ENCODE results near the gene MYBBP1A. TPM values are rescaled to one million over a fixed set of nuclear protein-coding genes. Genes with fewer than 3 reads are reported as not detected.
A peak's percentile ranks its signal among the peaks of the same experiment; 100 is the strongest.

MYBBP1A gene
- total and polyA plus RNA-seq, 4 donors: 8.0 to 37.6 (median 35.9) TPM

DNA sequence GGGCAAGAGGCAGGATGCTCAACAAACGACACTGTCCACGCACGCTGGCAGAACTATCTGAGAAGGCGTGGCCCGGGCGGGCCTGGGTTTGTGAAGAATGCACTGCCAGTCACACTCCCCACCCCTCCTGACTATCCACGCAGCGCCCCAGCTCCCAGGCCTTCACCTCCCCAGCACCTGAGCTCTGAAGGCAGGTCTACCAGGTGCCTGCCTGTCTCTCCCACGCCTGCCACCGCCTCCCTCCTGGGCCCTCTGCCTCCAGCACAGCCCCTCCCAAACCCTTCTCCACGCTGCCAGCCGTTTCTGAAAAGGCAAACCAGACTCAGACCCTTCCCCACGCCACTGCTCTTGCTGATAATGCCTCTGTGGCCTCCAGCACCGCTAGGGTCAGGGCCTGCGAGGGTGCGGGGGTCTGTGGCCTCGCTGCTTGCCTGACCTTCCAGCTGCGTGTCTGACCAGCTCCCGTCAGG lies 11.6 kb downstream of the MYBBP1A start:
- ATAC-seq (ENCODE audit: low FRiP score): no peak
- H3K27ac ChIP-seq (ENCODE audit: low read depth in 1 of 2, low read length in 2 of 2): no peak overlapping the region
- no peaks in the 10 kb centered on the region for H3K9me3 ChIP-seq (ENCODE audit: control insufficient read depth, low read length)
- no peaks in the 10 kb centered on the region for H3K27me3 ChIP-seq (ENCODE audit: control insufficient read depth in 1 of 2, insufficient read depth in 2 of 2, low read length in 1 of 2)
- H3K4me3 ChIP-seq (ENCODE audit: low read length in 2 of 2): no peak overlapping the region
- H3K4me1 ChIP-seq (ENCODE audit: control insufficient read depth in 1 of 2, insufficient read depth in 2 of 2, low read length in 2 of 2): no peaks in the 10 kb centered on the region
- 86 to 87% methylated on average over 19 of the region's 19 CpGs for WGBS, 2 donors
- H3K36me3 ChIP-seq (ENCODE audit: control insufficient read depth in 1 of 2, insufficient read depth in 2 of 2, low read length in 1 of 2): peaks cover 2 to 3% of the 10 kb centered on the region in 2 donors
- no peak for DNase-seq
- intact Hi-C loops (cut with DNase I): no loop called here

DNA sequence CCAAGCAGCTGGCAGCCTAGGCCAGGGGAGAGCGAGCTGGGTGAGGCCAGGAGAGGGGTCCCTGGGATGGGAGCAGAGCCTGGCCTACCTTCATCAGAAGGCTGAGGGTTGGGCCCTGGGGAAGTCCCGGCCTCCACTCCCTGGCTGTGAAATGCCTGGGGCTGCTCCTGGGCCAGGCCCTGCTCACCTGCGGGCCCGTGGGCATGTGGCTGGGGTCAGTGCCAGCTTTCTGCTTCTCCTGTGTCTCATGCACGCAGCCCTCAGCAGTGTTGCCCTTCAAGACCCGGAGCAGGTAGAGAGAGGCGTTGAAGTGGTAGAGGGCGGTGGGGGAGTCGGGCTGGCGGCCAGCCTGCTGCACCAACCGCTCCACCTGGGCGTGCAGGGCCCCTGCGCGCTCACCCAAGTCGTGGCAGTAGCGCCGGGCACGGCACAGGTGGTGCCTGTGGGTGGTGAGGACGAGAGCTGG lies 12.4 kb downstream of the MYBBP1A start:
- ATAC-seq (ENCODE audit: low FRiP score) (no peak), DNase-seq (no peak)
- Histone ChIP-seq H3K27ac (ENCODE audit: low read depth in 1 of 2, low read length in 2 of 2) (no peak overlapping the region), H3K27me3 (ENCODE audit: control insufficient read depth in 1 of 2, insufficient read depth in 2 of 2, low read length in 1 of 2) (no peaks in the 10 kb centered on the region), H3K36me3 (ENCODE audit: control insufficient read depth in 1 of 2, insufficient read depth in 2 of 2, low read length in 1 of 2) (peaks cover 0 to 2% of the 10 kb centered on the region in 2 donors), H3K4me1 (ENCODE audit: control insufficient read depth in 1 of 2, insufficient read depth in 2 of 2, low read length in 2 of 2) (no peaks in the 10 kb centered on the region), H3K4me3 (ENCODE audit: low read length in 2 of 2) (no peak overlapping the region), H3K9me3 (ENCODE audit: control insufficient read depth, low read length) (no peaks in the 10 kb centered on the region)
- intact Hi-C loops (cut with DNase I): no loop called here
- WGBS, 2 donors: 92 to 94% methylated on average over 19 of the region's 19 CpGs

DNA sequence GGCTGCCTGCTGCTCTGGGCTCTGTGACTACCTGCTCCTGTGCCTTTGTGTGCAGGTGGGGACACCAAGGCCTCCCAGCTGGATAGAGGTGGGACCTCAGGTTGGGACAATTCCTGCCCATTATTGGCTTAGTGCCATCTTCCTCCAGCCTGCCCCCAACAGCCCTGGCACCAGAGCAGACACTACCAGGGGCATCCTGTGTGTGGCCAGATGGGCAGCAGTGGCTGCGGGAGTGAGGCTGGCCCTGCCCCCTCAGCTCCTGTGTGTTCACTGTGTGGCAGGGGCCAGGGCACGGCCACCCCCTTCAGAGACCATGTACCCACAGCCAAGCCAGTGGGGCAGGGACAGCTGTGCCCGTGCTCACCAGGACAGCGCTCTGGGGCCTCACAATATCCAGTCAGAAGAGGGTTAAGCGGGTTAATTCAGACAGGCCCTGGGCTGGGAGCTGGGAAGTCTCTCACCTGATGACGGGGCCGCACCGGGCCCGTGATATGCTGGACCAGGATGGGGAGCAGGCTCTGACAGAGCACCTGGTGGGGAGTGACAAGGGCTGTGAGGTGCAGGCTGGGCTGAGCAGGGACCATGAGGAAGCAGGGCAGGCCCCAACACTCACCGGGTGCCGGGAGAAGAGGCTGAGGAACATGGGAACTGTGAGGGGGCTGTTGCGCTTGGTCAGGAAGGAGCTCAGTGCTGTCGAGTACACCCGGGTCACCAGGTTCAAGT lies 13.0 kb downstream of the MYBBP1A start:
- no peak for ATAC-seq (ENCODE audit: low FRiP score)
- Histone ChIP-seq H3K27ac (ENCODE audit: low read depth in 1 of 2, low read length in 2 of 2) (no peak overlapping the region), H3K9me3 (ENCODE audit: control insufficient read depth, low read length) (no peaks in the 10 kb centered on the region), H3K27me3 (ENCODE audit: control insufficient read depth in 1 of 2, insufficient read depth in 2 of 2, low read length in 1 of 2) (no peaks in the 10 kb centered on the region), H3K4me1 (ENCODE audit: control insufficient read depth in 1 of 2, insufficient read depth in 2 of 2, low read length in 2 of 2) (no peaks in the 10 kb centered on the region), H3K4me3 (ENCODE audit: low read length in 2 of 2) (no peak overlapping the region), H3K36me3 (ENCODE audit: control insufficient read depth in 1 of 2, insufficient read depth in 2 of 2, low read length in 1 of 2) (peaks cover 0 to 2% of the 10 kb centered on the region in 2 donors)
- 93% methylated on average over 14 of the region's 14 CpGs for WGBS, 2 donors
- intact Hi-C loops (cut with DNase I): no loop called here
- DNase-seq: no peak

DNA sequence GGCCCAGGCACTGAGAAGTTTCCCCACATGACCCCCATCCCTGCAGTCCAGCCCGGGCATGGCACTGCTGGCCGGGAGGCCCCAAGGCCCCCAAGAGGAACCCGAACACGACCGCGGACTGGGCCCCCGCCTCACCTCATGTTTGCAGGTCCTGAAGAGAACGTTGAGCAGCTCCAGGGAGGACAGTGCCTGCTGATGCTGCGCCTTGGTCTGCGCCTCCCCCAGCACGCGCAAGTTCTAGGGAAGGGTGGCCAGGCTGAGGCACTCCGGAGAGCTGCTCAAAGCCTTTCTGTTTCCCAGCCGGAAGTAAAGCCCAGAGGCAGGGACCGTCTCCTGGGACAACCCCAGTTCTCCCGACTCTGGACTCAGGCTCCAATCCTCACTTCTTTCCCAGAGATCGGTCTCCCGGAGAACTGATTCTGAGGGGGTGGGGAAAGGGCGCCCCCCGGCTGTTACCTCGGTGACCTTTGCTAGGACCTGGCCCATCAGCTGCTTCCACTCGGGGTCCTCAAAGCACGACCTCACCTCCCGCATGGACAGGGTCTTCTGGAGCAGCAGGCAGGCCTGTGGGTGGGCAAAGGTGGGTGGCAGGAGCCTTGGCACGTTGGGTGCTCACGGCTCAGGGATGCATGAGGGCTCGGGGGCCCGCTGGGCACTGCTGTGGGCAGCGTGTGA lies 13.7 kb downstream of the MYBBP1A start:
- ATAC-seq (ENCODE audit: low FRiP score) (no peak), DNase-seq (peak in 1 of 2 donors; percentile 76)
- WGBS, 2 donors: 87% methylated on average over 29 of the region's 29 CpGs
- no peaks in the 10 kb centered on the region for H3K4me1 ChIP-seq (ENCODE audit: control insufficient read depth in 1 of 2, insufficient read depth in 2 of 2, low read length in 2 of 2)
- no peak overlapping the region for H3K4me3 ChIP-seq (ENCODE audit: low read length in 2 of 2)
- no peak overlapping the region for H3K27ac ChIP-seq (ENCODE audit: low read depth in 1 of 2, low read length in 2 of 2)
- H3K36me3 ChIP-seq (ENCODE audit: control insufficient read depth in 1 of 2, insufficient read depth in 2 of 2, low read length in 1 of 2): peaks cover 0 to 2% of the 10 kb centered on the region in 2 donors
- intact Hi-C loops (cut with DNase I): no loop called here
- H3K27me3 ChIP-seq (ENCODE audit: control insufficient read depth in 1 of 2, insufficient read depth in 2 of 2, low read length in 1 of 2): no peaks in the 10 kb centered on the region
- H3K9me3 ChIP-seq (ENCODE audit: control insufficient read depth, low read length): no peaks in the 10 kb centered on the region

DNA sequence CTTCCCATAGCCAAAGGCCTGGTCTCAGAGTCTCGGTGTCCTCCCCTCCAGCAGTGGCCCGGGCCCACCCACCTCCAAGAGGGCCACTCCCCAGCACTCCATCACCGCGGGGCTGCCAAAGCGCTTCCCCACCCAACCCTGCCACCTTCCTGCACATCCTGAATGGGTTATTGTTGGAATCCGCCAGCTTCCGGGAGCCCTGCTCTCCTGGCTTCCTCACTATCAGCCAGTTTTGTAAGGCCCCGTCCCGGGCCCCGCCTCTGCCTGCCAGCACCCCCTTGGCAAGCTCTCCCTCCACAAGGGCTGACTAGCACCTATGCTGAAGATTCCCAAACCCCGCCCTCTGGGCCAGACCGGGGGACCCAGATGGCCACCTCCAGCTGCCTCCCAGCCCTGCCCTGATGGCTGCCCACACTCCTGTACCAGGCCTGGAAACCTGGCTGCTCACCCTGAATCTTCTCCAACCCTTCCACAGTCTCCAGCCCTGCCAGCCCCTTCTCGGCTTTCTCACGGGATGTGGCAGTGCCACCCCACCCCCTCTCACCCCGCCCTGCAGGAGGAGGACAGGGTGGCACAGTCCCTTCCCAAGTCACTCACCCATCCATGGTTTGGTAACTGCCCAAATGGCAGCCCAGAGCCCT lies 14.4 kb downstream of the MYBBP1A start:
- intact Hi-C loops (cut with DNase I): no loop called here
- H3K9me3 ChIP-seq (ENCODE audit: control insufficient read depth, low read length): no peaks in the 10 kb centered on the region
- H3K36me3 ChIP-seq (ENCODE audit: control insufficient read depth in 1 of 2, insufficient read depth in 2 of 2, low read length in 1 of 2): peaks cover 0 to 2% of the 10 kb centered on the region in 2 donors
- ATAC-seq (ENCODE audit: low FRiP score) (no peak), DNase-seq (peak in 1 of 2 donors; percentile 79)
- H3K4me1 ChIP-seq (ENCODE audit: control insufficient read depth in 1 of 2, insufficient read depth in 2 of 2, low read length in 2 of 2): no peaks in the 10 kb centered on the region
- no peak overlapping the region for H3K27ac ChIP-seq (ENCODE audit: low read depth in 1 of 2, low read length in 2 of 2)
- H3K27me3 ChIP-seq (ENCODE audit: control insufficient read depth in 1 of 2, insufficient read depth in 2 of 2, low read length in 1 of 2): no peaks in the 10 kb centered on the region
- H3K4me3 ChIP-seq (ENCODE audit: low read length in 2 of 2): no peak overlapping the region
- 84 to 85% methylated on average over 15 of the region's 15 CpGs for WGBS, 2 donors

DNA sequence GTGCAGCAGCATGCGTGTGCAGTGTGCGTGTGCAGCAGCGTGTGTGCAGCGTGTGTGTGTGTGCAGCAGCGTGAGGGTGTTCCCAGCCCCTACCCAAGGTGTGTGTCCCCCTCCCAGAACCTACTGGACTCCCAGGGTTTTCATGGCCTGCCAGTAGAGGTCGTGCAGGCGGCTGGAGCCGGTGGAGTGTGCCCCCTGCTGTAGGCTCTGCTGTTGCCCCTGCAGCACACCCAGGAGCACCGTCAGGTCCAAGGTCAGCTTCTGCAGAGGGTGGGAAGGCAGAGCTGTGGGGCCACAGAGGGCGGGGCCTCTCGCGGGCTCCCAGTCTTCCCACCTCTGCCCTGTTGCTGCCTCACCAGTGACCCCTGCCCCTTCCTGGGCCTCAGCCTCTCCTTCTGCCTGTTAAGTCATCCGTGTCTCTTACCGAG lies 14.9 kb downstream of the MYBBP1A start:
- no peak for ATAC-seq (ENCODE audit: low FRiP score)

DNA sequence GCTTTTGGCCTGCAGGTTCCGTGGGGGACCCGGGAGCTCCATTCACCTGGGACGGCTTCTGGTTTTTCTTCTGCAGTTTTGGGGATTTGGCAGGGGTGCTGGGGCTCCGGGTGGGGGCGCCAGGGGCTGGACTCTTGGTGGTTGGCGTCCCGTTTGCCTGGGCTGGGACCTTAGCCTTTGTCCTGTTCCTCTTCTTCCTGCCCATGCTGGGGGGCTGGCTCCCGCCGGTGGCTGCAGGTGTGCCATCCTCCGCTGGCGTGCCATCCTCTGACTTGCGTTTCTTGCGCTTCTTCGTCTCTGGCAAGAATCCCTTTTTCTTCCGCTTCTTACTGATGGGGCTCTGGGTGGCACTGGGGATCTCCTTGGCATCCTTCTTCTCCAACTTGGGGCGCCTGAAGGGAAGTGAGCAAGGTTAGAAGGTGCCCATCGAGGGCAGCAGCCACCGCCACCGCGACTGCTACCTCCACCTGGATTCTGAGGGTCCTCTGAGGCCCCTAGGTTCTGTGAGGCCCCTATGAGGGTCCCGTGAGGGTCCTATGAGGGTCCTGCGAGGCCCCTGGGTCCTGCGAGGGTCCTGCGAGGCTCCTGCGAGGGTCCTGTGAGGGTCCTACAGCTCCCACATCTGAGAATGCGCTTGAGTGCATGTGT lies 15.5 kb downstream of the MYBBP1A start:
- intact Hi-C loops (cut with DNase I): no loop called here
- H3K27me3 ChIP-seq (ENCODE audit: control insufficient read depth in 1 of 2, insufficient read depth in 2 of 2, low read length in 1 of 2): no peaks in the 10 kb centered on the region
- peaks cover 0 to 2% of the 10 kb centered on the region in 2 donors for H3K36me3 ChIP-seq (ENCODE audit: control insufficient read depth in 1 of 2, insufficient read depth in 2 of 2, low read length in 1 of 2)
- no peak overlapping the region for H3K4me3 ChIP-seq (ENCODE audit: low read length in 2 of 2)
- no peaks in the 10 kb centered on the region for H3K9me3 ChIP-seq (ENCODE audit: control insufficient read depth, low read length)
- DNase-seq (no peak), ATAC-seq (ENCODE audit: low FRiP score) (no peak)
- no peaks in the 10 kb centered on the region for H3K4me1 ChIP-seq (ENCODE audit: control insufficient read depth in 1 of 2, insufficient read depth in 2 of 2, low read length in 2 of 2)
- no peak overlapping the region for H3K27ac ChIP-seq (ENCODE audit: low read depth in 1 of 2, low read length in 2 of 2)
- 92 to 93% methylated on average over 26 of the region's 26 CpGs for WGBS, 2 donors

More for the DNA sequence above, 14.9 kb downstream of the MYBBP1A start:
- no peak for DNase-seq
- Histone ChIP-seq H3K36me3 (ENCODE audit: control insufficient read depth in 1 of 2, insufficient read depth in 2 of 2, low read length in 1 of 2) (peaks cover 0 to 2% of the 10 kb centered on the region in 2 donors), H3K27me3 (ENCODE audit: control insufficient read depth in 1 of 2, insufficient read depth in 2 of 2, low read length in 1 of 2) (no peaks in the 10 kb centered on the region), H3K9me3 (ENCODE audit: control insufficient read depth, low read length) (no peaks in the 10 kb centered on the region), H3K4me3 (ENCODE audit: low read length in 2 of 2) (no peak overlapping the region), H3K27ac (ENCODE audit: low read depth in 1 of 2, low read length in 2 of 2) (no peak overlapping the region), H3K4me1 (ENCODE audit: control insufficient read depth in 1 of 2, insufficient read depth in 2 of 2, low read length in 2 of 2) (no peaks in the 10 kb centered on the region)
- WGBS, 2 donors: 80 to 84% methylated on average over 14 of the region's 14 CpGs
- intact Hi-C loops (cut with DNase I): no loop called here

DNA sequence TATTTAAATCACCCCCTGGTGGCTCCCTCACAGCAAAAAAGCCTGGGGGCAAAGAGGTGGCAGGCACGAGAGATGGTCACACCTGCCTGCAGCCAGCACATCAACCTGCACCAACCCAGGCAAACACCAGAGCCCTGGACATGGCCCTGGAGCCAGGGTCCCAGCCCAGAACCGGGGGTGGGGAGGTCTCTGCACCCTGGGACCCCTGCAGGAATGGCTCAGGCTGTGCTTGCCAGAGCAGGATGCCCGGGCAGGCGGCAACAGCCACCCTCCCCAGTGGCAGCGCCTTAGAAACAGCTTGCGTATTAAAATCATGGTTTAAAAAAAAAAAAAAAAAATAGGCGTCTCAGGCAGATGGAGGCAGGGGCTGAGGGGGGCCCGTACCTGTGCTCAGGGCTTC lies 16.2 kb downstream of the MYBBP1A start:
- ATAC-seq (ENCODE audit: low FRiP score): no peak
- peaks cover 0 to 2% of the 10 kb centered on the region in 2 donors for H3K36me3 ChIP-seq (ENCODE audit: control insufficient read depth in 1 of 2, insufficient read depth in 2 of 2, low read length in 1 of 2)

More for the DNA sequence above, 16.2 kb downstream of the MYBBP1A start:
- no peaks in the 10 kb centered on the region for H3K27me3 ChIP-seq (ENCODE audit: control insufficient read depth in 1 of 2, insufficient read depth in 2 of 2, low read length in 1 of 2)
- no peak overlapping the region for H3K27ac ChIP-seq (ENCODE audit: low read depth in 1 of 2, low read length in 2 of 2)
- no peaks in the 10 kb centered on the region for H3K4me1 ChIP-seq (ENCODE audit: control insufficient read depth in 1 of 2, insufficient read depth in 2 of 2, low read length in 2 of 2)
- H3K9me3 ChIP-seq (ENCODE audit: control insufficient read depth, low read length): no peaks in the 10 kb centered on the region
- intact Hi-C loops (cut with DNase I): no loop called here
- WGBS, 2 donors: 91 to 93% methylated on average over 8 of the region's 8 CpGs
- no peak overlapping the region for H3K4me3 ChIP-seq (ENCODE audit: low read length in 2 of 2)
- no peak for DNase-seq
